HEK293 (cell line): ENCODE results near the gene ADAMTS5.

Experiments used
- CTCF ChIA-PET: fragments of 350-600 bp; formaldehyde crosslinking; extraction: SDS; loops from one replicate; lab custom pipeline; 2021; ENCODE audit warnings: antibody characterized with exemption; lab: Yijun Ruan, JAX
- POLR2A ChIA-PET: fragments of 300-600 bp; formaldehyde crosslinking; extraction: SDS; loops from one replicate; lab custom pipeline; 2020; ENCODE audit warnings: antibody characterized with exemption, inconsistent platforms; lab: Yijun Ruan, JAX
- H3K27ac ChIP-seq: fragments of 200-500 bp; sonication (Bioruptor generic); 2 replicates; pipeline ENCODE4 v1.5.1; 2014; ENCODE audit warnings: low read depth, low read length, control low read depth, inconsistent platforms; ENCODE audit errors: extremely low read depth
- H3K36me3 ChIP-seq, 2 experiments: fragments of 200-500 bp in 1 of 2; sonication (Bioruptor generic) in 1 of 2; 1 replicate in 1 of 2; 2 replicates in 1 of 2; pipeline ENCODE4 v1.5.1; 2014 to 2017; ENCODE audit warnings: inconsistent platforms in 2 of 2, low read length in 2 of 2; ENCODE audit not compliant: control insufficient read depth in 2 of 2, insufficient read depth in 1 of 2
- H3K4me1 ChIP-seq: fragments of 200-500 bp; sonication (Bioruptor generic); 2 replicates; pipeline ENCODE4 v1.5.1; 2014; ENCODE audit warnings: mild to moderate bottlenecking, low read length, inconsistent platforms; ENCODE audit not compliant: control insufficient read depth, insufficient read depth
- H3K4me3 ChIP-seq: 2 replicates; pipeline ENCODE4 v1.5.1; 2011; ENCODE audit warnings: low read depth, mild to moderate bottlenecking, control low read depth, low read length, moderate library complexity
- H3K9me3 ChIP-seq: fragments of 200-500 bp; sonication (Bioruptor generic); 2 replicates; pipeline ENCODE4 v1.5.1; 2014; ENCODE audit warnings: low read depth, low read length, inconsistent platforms; ENCODE audit not compliant: control insufficient read depth, insufficient read depth
- MYNN ChIP-seq: fragments of 450-650 bp; formaldehyde crosslinking; IDR thresholded peaks from 2 replicates; pipeline ENCODE4 v1.5.1; 2016; ENCODE audit warnings: missing biosample characterization, missing genetic modification characterization, borderline replicate concordance
- OVOL3 ChIP-seq: fragments of 450-650 bp; formaldehyde crosslinking; IDR thresholded peaks from 2 replicates; pipeline ENCODE4 v1.5.1; 2016; ENCODE audit warnings: missing biosample characterization, missing genetic modification characterization
- ZBTB7A ChIP-seq: fragments of 450-650 bp; formaldehyde crosslinking; IDR thresholded peaks from 2 replicates; pipeline ENCODE4 v1.5.1; 2016; ENCODE audit warnings: low read depth, missing biosample characterization, missing genetic modification characterization
- ZIC2 ChIP-seq: fragments of 450-650 bp; formaldehyde crosslinking; IDR thresholded peaks from 2 replicates; pipeline ENCODE4 v1.5.1; 2016; ENCODE audit warnings: missing biosample characterization, missing genetic modification characterization
- ZNF132 ChIP-seq: fragments of 450-650 bp; formaldehyde crosslinking; IDR thresholded peaks from 2 replicates; pipeline ENCODE4 v1.5.1; 2017; ENCODE audit warnings: missing biosample characterization, missing genetic modification characterization, borderline replicate concordance
- ZNF174 ChIP-seq: fragments of 450-650 bp; formaldehyde crosslinking; IDR thresholded peaks from 2 replicates; pipeline ENCODE4 v1.5.0; 2017; ENCODE audit warnings: missing biosample characterization, mild to moderate bottlenecking, missing genetic modification characterization
- ZNF19 ChIP-seq: fragments of 450-650 bp; formaldehyde crosslinking; IDR thresholded peaks from 2 replicates; pipeline ENCODE4; 2016; ENCODE audit warnings: missing biosample characterization, missing genetic modification characterization, low read depth
- ZNF2 ChIP-seq: fragments of 450-650 bp; formaldehyde crosslinking; IDR thresholded peaks from 2 replicates; pipeline ENCODE4 v1.5.1; 2016; ENCODE audit warnings: missing biosample characterization, missing genetic modification characterization
- ZNF214 ChIP-seq: fragments of 450-650 bp; formaldehyde crosslinking; IDR thresholded peaks from 2 replicates; pipeline ENCODE4 v1.5.1; 2017; ENCODE audit warnings: missing biosample characterization, mild to moderate bottlenecking, missing genetic modification characterization, borderline replicate concordance
- ZNF266 ChIP-seq: fragments of 450-650 bp; formaldehyde crosslinking; IDR thresholded peaks from 2 replicates; pipeline ENCODE4 v1.5.1; 2016; ENCODE audit warnings: missing biosample characterization, missing genetic modification characterization, low read depth
- ZNF292 ChIP-seq: fragments of 450-650 bp; formaldehyde crosslinking; IDR thresholded peaks from 2 replicates; pipeline ENCODE4 v1.5.1; 2016; ENCODE audit warnings: low read depth, missing biosample characterization, missing genetic modification characterization, borderline replicate concordance
- ZNF501 ChIP-seq: fragments of 450-650 bp; formaldehyde crosslinking; IDR thresholded peaks from 2 replicates; pipeline ENCODE4 v1.5.1; 2016; ENCODE audit warnings: missing biosample characterization, missing genetic modification characterization
- ZNF514 ChIP-seq: fragments of 450-650 bp; formaldehyde crosslinking; IDR thresholded peaks from 2 replicates; pipeline ENCODE4 v1.5.1; 2016; ENCODE audit warnings: missing biosample characterization, missing genetic modification characterization
- ZNF596 ChIP-seq: fragments of 450-650 bp; IDR thresholded peaks from 2 replicates; pipeline ENCODE4 v1.5.0; 2018; ENCODE audit warnings: missing biosample characterization, mild to moderate bottlenecking, missing genetic modification characterization, moderate library complexity
- ZNF621 ChIP-seq: fragments of 450-650 bp; formaldehyde crosslinking; IDR thresholded peaks from 2 replicates; pipeline ENCODE4 v1.5.1; 2017; ENCODE audit warnings: missing biosample characterization, missing genetic modification characterization
- ZNF707 ChIP-seq: fragments of 450-650 bp; formaldehyde crosslinking; IDR thresholded peaks from 2 replicates; pipeline ENCODE4 v1.5.1; 2016; ENCODE audit warnings: missing biosample characterization, missing genetic modification characterization
- ZNF837 ChIP-seq: fragments of 450-650 bp; formaldehyde crosslinking; IDR thresholded peaks from 2 replicates; pipeline ENCODE4 v1.5.1; 2016; ENCODE audit warnings: missing biosample characterization, missing genetic modification characterization
- TF ChIP-seq, protein P1 (sequence below): fragments of 450-650 bp; formaldehyde crosslinking; conservative IDR thresholded peaks from 2 replicates; pipeline ENCODE4 v1.5.1; 2016; ENCODE audit warnings: low read depth, missing biosample characterization, missing genetic modification characterization
- TF ChIP-seq, protein P2 (sequence below): fragments of 450-650 bp; formaldehyde crosslinking; IDR thresholded peaks from 2 replicates; pipeline ENCODE4 v1.5.1; 2016; ENCODE audit warnings: missing biosample characterization, missing genetic modification characterization
- TF ChIP-seq, protein P3 (sequence below): fragments of 450-650 bp; formaldehyde crosslinking; IDR thresholded peaks from 2 replicates; pipeline ENCODE4 v1.5.1; 2016; ENCODE audit warnings: missing biosample characterization, missing genetic modification characterization

ADAMTS5 gene

DNA sequence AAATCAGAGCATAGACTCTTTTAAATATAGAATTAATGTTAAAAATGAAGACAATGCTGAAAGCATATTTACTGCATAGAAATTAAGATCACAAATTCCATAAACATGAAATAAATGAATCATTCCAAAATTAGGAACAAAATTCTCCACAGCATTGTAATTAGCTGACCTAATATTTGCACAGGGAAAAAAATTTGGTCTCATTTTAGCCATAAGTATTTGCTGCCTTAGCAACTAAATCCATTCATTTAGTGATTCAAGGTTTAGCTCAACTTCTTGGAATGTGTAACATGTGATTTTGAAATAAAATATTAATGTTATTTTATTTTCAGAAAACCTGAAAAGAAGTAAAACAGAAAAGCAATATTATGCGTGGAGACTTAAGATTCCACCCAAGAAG is 25.5 kb downstream of the ADAMTS5 start:
- CTCF ChIA-PET: interaction anchor here (0.6 to 2.3 kb wide), 3 partner anchors 21 to 557 kb away, joined by 3 to 9 read pairs (median 3); no protein-coding TSS in a partner anchor
- POLR2A ChIA-PET: no interaction called here
- Histone ChIP-seq H3K27ac (no peak overlapping the region), H3K4me1 (peaks cover under 1% of the 10 kb centered on the region), H3K36me3 (no peaks in the 10 kb centered on the region), H3K9me3 (no peaks in the 10 kb centered on the region), H3K4me3 (no peak overlapping the region)
- TF ChIP-seq ZNF2 (tag by site-specific recombination): no peak

DNA sequence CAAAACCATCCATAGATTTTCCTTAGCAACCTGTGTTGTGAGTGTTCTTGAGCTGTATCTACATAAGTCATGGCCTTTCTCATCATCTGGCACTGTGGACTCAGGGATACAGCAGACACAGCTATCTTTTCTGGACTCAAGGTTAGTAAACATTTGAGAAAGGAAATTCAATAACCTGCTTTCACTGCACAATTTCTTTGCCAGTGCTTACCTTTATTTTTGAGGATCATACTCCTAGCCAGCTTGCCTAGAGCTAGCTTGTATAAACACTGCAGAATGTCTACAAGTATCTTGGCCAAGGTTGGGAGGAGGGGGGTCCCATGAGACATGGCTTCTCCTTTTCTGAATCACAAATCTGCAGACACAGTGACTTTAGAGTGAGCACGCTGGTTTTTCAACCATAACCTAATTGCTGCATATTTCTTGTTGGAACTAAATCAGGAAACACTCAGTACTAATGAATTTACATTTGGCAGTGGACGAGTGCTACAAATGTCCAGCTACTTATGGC is 27.2 kb downstream of the ADAMTS5 start:
- CTCF ChIA-PET: interaction anchor here (0.7 to 2.3 kb wide), 2 partner anchors 22 to 124 kb away, joined by 4 to 9 read pairs; no protein-coding TSS in a partner anchor
- Histone ChIP-seq H3K27ac (no peak overlapping the region), H3K9me3 (no peaks in the 10 kb centered on the region)
- TF ChIP-seq ZIC2 (tag by site-specific recombination) (no peak), ZNF501 (no peak)
- TF ChIP-seq, all 188 proteins: peak for 0
- H3K4me3 ChIP-seq: no peak overlapping the region
- POLR2A ChIA-PET: interaction anchor here (1.0 kb wide), 1 partner anchor 94 kb away, joined by 3 read pairs; no protein-coding TSS in a partner anchor
- no peaks in the 10 kb centered on the region for H3K4me1 ChIP-seq
- H3K36me3 ChIP-seq: no peaks in the 10 kb centered on the region

DNA sequence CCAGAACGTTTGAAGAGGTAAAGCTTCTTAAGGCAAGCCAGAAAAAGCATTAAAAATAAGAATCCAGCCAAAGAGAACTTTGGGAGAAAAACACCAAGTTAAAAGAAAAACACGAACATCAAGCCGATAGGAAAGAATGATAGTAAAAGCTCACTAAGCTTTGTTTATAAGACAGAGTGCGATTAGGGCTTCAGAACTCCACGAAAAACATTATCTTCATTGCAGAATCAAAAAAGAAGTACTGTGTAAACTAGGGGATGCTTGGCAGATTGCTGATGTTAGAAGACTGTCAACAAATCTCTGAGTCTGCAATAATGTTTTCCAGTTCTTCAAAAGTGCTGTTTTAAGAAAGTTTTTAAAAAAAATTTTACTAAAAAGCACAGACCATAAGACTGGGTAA is 30.2 kb downstream of the ADAMTS5 start:
- no peak for TF ChIP-seq MYNN
- TF ChIP-seq ZNF266: no peak
- TF ChIP-seq, protein P1, sequence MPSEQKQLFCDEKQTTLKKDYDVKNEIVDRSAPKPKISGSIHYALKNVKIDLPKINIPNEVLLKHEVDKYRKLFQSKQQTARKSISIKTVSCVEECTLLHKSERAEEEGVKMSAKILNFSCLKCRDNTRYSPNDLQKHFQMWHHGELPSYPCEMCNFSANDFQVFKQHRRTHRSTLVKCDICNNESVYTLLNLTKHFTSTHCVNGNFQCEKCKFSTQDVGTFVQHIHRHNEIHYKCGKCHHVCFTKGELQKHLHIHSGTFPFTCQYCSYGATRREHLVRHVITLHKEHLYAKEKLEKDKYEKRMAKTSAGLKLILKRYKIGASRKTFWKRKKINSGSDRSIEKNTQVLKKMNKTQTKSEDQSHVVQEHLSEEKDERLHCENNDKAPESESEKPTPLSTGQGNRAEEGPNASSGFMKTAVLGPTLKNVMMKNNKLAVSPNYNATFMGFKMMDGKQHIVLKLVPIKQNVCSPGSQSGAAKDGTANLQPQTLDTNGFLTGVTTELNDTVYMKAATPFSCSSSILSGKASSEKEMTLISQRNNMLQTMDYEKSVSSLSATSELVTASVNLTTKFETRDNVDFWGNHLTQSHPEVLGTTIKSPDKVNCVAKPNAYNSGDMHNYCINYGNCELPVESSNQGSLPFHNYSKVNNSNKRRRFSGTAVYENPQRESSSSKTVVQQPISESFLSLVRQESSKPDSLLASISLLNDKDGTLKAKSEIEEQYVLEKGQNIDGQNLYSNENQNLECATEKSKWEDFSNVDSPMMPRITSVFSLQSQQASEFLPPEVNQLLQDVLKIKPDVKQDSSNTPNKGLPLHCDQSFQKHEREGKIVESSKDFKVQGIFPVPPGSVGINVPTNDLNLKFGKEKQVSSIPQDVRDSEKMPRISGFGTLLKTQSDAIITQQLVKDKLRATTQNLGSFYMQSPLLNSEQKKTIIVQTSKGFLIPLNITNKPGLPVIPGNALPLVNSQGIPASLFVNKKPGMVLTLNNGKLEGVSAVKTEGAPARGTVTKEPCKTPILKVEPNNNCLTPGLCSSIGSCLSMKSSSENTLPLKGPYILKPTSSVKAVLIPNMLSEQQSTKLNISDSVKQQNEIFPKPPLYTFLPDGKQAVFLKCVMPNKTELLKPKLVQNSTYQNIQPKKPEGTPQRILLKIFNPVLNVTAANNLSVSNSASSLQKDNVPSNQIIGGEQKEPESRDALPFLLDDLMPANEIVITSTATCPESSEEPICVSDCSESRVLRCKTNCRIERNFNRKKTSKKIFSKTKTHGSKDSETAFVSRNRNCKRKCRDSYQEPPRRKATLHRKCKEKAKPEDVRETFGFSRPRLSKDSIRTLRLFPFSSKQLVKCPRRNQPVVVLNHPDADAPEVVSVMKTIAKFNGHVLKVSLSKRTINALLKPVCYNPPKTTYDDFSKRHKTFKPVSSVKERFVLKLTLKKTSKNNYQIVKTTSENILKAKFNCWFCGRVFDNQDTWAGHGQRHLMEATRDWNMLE (tag by site-specific recombination): no peak
- TF ChIP-seq, protein P2, sequence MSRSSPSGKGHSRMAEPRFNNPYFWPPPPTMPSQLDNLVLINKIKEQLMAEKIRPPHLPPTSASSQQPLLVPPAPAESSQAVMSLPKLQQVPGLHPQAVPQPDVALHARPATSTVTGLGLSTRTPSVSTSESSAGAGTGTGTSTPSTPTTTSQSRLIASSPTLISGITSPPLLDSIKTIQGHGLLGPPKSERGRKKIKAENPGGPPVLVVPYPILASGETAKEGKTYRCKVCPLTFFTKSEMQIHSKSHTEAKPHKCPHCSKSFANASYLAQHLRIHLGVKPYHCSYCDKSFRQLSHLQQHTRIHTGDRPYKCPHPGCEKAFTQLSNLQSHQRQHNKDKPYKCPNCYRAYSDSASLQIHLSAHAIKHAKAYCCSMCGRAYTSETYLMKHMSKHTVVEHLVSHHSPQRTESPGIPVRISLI (tag by site-specific recombination): no peak
- TF ChIP-seq ZNF621 (tag by site-specific recombination): no peak
- no peak for TF ChIP-seq ZNF292 (tag by site-specific recombination)
- no peak for TF ChIP-seq ZNF174 (tag by site-specific recombination)
- no peak for TF ChIP-seq OVOL3 (tag by site-specific recombination)
- TF ChIP-seq ZNF214: no peak
- no peak for TF ChIP-seq ZNF19 (tag by site-specific recombination)
- TF ChIP-seq ZNF514 (tag by site-specific recombination): no peak
- TF ChIP-seq, protein P3, sequence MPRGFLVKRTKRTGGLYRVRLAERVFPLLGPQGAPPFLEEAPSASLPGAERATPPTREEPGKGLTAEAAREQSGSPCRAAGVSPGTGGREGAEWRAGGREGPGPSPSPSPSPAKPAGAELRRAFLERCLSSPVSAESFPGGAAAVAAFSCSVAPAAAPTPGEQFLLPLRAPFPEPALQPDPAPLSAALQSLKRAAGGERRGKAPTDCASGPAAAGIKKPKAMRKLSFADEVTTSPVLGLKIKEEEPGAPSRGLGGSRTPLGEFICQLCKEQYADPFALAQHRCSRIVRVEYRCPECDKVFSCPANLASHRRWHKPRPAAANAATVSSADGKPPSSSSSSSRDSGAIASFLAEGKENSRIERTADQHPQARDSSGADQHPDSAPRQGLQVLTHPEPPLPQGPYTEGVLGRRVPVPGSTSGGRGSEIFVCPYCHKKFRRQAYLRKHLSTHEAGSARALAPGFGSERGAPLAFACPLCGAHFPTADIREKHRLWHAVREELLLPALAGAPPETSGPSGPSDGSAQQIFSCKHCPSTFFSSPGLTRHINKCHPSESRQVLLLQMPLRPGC (tag by site-specific recombination): no peak
- TF ChIP-seq ZBTB7A: no peak
- TF ChIP-seq ZNF837 (tag by site-specific recombination): no peak
- no peak for TF ChIP-seq ZNF596 (tag by site-specific recombination)
- TF ChIP-seq ZNF132 (tag by site-specific recombination): no peak
- TF ChIP-seq ZNF707 (tag by site-specific recombination): no peak
- POLR2A ChIA-PET: no interaction called here
- H3K4me3 ChIP-seq: no peak overlapping the region
- H3K36me3 ChIP-seq: peaks cover 0 to 8% of the 10 kb centered on the region in 2 experiments; a peak in 2 of 3 replicates
- no peak overlapping the region for H3K27ac ChIP-seq
- no peaks in the 10 kb centered on the region for H3K4me1 ChIP-seq
- CTCF ChIA-PET: interaction anchor here (0.6 kb wide), 1 partner anchor 54 kb away, joined by 4 read pairs; no protein-coding TSS in a partner anchor
- H3K9me3 ChIP-seq: no peaks in the 10 kb centered on the region
